DND-41 (cell line): Measurements from ENCODE around the gene PRSS57.

Experiments
- ATAC-seq: fragments of 200-7000 bp; cut with Tn5 transposase; 3 replicates; pipeline ENCODE4 v1.9.1; 2021; ENCODE audit warnings: low read depth; ENCODE audit not compliant: insufficient read depth
- DNase-seq: peaks from one replicate; pipeline ENCODE4 v3.0.0-alpha.2; 2020
- H2AFZ ChIP-seq: 2 replicates; pipeline ENCODE4 v1.6.0; 2012; ENCODE audit warnings: low read depth, low read length
- H3K27ac ChIP-seq: 2 replicates; pipeline ENCODE4 v1.5.1; 2012; ENCODE audit warnings: low read length, inconsistent platforms
- H3K27me3 ChIP-seq: fragments of 200-600 bp; sonication (generic); 2 replicates; pipeline ENCODE4 v1.6.0; 2012; ENCODE audit warnings: low read length, mild to moderate bottlenecking, inconsistent platforms; ENCODE audit not compliant: insufficient read depth, poor library complexity
- H3K36me3 ChIP-seq: 2 replicates; pipeline ENCODE4 v1.5.1; 2012; ENCODE audit warnings: low read length, inconsistent platforms; ENCODE audit not compliant: insufficient read depth
- H3K4me1 ChIP-seq: 2 replicates; pipeline ENCODE4 v1.5.1; 2012; ENCODE audit warnings: mild to moderate bottlenecking, low read length; ENCODE audit not compliant: insufficient read depth
- H3K4me2 ChIP-seq: 2 replicates; pipeline ENCODE4 v1.6.0; 2012; ENCODE audit warnings: mild to moderate bottlenecking, moderate library complexity, low read length, inconsistent platforms; ENCODE audit not compliant: insufficient read depth
- H3K4me3 ChIP-seq, 2 experiments: fragments of 200-600 bp in 1 of 2; shearing (Covaris generic) in 1 of 2; 2 replicates each; pipeline ENCODE4 v1.5.1; 2012 to 2016; ENCODE audit warnings: inconsistent platforms in 2 of 2, low read length in 2 of 2, mild to moderate bottlenecking in 2 of 2, low read depth in 1 of 2, moderate library complexity in 1 of 2
- H3K79me2 ChIP-seq: 2 replicates; pipeline ENCODE4 v1.6.0; 2012; ENCODE audit warnings: low read length, inconsistent platforms; ENCODE audit not compliant: insufficient read depth
- H3K9ac ChIP-seq: 2 replicates; pipeline ENCODE4 v1.6.0; 2012; ENCODE audit warnings: low read depth, mild to moderate bottlenecking, inconsistent platforms, low read length, moderate library complexity
- H3K9me3 ChIP-seq: 2 replicates; pipeline ENCODE4 v1.5.1; 2012; ENCODE audit warnings: low read length, moderate library complexity, mild to moderate bottlenecking, inconsistent platforms; ENCODE audit not compliant: insufficient read depth, severe bottlenecking
- H4K20me1 ChIP-seq: 2 replicates; pipeline ENCODE4 v1.6.0; 2012; ENCODE audit warnings: low read length; ENCODE audit not compliant: insufficient read depth
- CTCF ChIP-seq: IDR thresholded peaks from 2 replicates; pipeline ENCODE4 v1.5.1; 2012; ENCODE audit warnings: borderline replicate concordance, low read length, moderate library complexity, mild to moderate bottlenecking; ENCODE audit not compliant: poor library complexity, severe bottlenecking; ENCODE audit errors: extremely low read depth
- EZH2 ChIP-seq: IDR thresholded peaks from 3 replicates; pipeline ENCODE4 v1.6.1; 2012; ENCODE audit warnings: borderline replicate concordance, low read depth, mild to moderate bottlenecking, moderate library complexity, low read length, inconsistent platforms; ENCODE audit not compliant: severe bottlenecking

Gene PRSS57

GRCh38 chr19:678791-679388, 16.4 kb downstream of the PRSS57 start:
- peak overlapping the region in 1 of 2 experiments; percentile 91; a peak in 2 of 4 replicates for H3K4me3 ChIP-seq
- peaks cover 18% of the 10 kb centered on the region for H4K20me1 ChIP-seq
- H3K27me3 ChIP-seq: no peaks in the 10 kb centered on the region
- DNase-seq (no peak), ATAC-seq (no peak)
- H3K27ac ChIP-seq: no peak overlapping the region
- H3K9ac ChIP-seq: peak overlapping the region; percentile 100
- TF ChIP-seq EZH2 (no peak), CTCF (no peak)
- no peaks in the 10 kb centered on the region; the same call in 1 of the 2 replicates for H3K36me3 ChIP-seq
- peaks cover 19% of the 10 kb centered on the region for H3K4me1 ChIP-seq
- no peaks in the 10 kb centered on the region for H3K9me3 ChIP-seq
- H3K4me2 ChIP-seq: peak overlapping the region; percentile 92
- H2AFZ ChIP-seq: no peak overlapping the region
- H3K79me2 ChIP-seq: peaks cover 9% of the 10 kb centered on the region

GRCh38 chr19:677601-678436, 17.4 kb downstream of the PRSS57 start:
- no peak for TF ChIP-seq CTCF
- no peak for TF ChIP-seq EZH2
- no peak for ATAC-seq
- H3K27ac ChIP-seq: no peak overlapping the region

GRCh38 chr19:677201-677600, 18.1 kb downstream of the PRSS57 start:
- H3K36me3 ChIP-seq: no peaks in the 10 kb centered on the region; the same call in 1 of the 2 replicates
- no peaks in the 10 kb centered on the region for H3K27me3 ChIP-seq
- no peak overlapping the region for H3K9ac ChIP-seq
- peaks cover 9% of the 10 kb centered on the region for H3K79me2 ChIP-seq
- peaks cover 18% of the 10 kb centered on the region for H4K20me1 ChIP-seq
- no peak overlapping the region for H3K27ac ChIP-seq
- H3K4me2 ChIP-seq: no peak overlapping the region
- H3K4me1 ChIP-seq: peaks cover 19% of the 10 kb centered on the region
- TF ChIP-seq EZH2 (no peak), CTCF (no peak)
- no peak overlapping the region for H2AFZ ChIP-seq
- no peak for DNase-seq
- no peak overlapping the region for H3K4me3 ChIP-seq
- ATAC-seq: no peak
- H3K9me3 ChIP-seq: no peaks in the 10 kb centered on the region

More at GRCh38 chr19:677601-678436, 17.4 kb downstream of the PRSS57 start:
- Histone ChIP-seq H3K9me3 (no peaks in the 10 kb centered on the region), H2AFZ (no peak overlapping the region), H3K4me1 (peaks cover 19% of the 10 kb centered on the region), H3K4me3 (no peak overlapping the region), H4K20me1 (peaks cover 18% of the 10 kb centered on the region), H3K9ac (no peak overlapping the region), H3K27me3 (no peaks in the 10 kb centered on the region), H3K79me2 (peaks cover 9% of the 10 kb centered on the region), H3K4me2 (no peak overlapping the region), H3K36me3 (no peaks in the 10 kb centered on the region; the same call in 1 of the 2 replicates)
- no peak for DNase-seq
